ENCODE data around the gene ITGA3.

DNA sequence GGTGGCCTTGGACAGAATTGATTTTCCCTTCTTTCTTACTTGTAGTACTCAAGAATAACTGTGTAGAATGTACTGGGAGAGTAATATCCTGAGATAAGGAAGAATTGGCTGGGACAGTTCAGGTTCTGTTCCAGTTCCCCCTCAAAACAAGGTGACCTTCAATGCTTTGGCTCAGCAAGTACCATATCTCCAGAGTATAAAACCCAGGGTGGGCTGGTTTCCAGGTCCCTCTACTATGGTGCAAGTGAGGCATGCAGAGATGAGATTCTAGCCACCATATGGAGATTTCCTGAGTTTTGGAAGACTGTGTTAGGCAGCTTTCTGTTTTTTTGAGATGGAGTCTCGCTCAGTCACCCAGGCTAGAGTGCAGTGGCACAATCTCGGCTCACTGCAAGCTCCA, 42.8 kb upstream of the ITGA3 start:
- TF ChIP-seq, protein P1, sequence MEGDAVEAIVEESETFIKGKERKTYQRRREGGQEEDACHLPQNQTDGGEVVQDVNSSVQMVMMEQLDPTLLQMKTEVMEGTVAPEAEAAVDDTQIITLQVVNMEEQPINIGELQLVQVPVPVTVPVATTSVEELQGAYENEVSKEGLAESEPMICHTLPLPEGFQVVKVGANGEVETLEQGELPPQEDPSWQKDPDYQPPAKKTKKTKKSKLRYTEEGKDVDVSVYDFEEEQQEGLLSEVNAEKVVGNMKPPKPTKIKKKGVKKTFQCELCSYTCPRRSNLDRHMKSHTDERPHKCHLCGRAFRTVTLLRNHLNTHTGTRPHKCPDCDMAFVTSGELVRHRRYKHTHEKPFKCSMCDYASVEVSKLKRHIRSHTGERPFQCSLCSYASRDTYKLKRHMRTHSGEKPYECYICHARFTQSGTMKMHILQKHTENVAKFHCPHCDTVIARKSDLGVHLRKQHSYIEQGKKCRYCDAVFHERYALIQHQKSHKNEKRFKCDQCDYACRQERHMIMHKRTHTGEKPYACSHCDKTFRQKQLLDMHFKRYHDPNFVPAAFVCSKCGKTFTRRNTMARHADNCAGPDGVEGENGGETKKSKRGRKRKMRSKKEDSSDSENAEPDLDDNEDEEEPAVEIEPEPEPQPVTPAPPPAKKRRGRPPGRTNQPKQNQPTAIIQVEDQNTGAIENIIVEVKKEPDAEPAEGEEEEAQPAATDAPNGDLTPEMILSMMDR (IDR thresholded peaks at IDR 0.05) = no peak
- no peak for TF ChIP-seq POLR2AphosphoS5 (IDR thresholded peaks at IDR 0.05)

Measured in esophagus muscularis mucosa (tissue), 3 donors.